ENCODE measurements around the gene DUS1L. TPM values are rescaled to one million over a fixed set of nuclear protein-coding genes. Genes with fewer than 3 reads are reported as not detected.
"Not testable (repeated sequence)": the region's sequence is repeated elsewhere in the genome, so short reads cannot be mapped to it uniquely, and the experiment has no call there.

Gene DUS1L
- total RNA-seq, 1 experiment from 2014 or later, result 132 TPM

DNA sequence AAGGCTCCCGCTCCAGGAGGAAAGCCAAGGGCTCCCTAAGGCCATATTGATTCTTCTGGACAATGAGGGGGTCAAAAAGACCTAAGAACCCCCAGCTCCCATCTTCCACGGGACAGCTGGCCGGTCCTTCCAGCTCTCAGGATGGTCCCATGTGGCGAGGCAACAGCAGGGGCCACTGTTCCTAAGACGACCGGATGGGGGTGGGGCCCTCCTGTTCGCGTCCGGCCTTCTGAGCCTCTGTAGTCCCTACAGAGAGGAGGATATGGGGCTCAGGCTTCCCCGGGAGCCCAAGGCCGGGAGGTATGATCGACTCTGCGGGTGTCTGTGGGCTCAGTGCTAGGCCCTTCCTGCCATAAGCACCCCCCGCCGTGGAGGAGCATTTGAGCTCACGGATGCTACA, 22.1 kb downstream of the DUS1L start:
- DNase-seq, result no peak
- no peaks in the 10 kb centered on the region for H3K9me3 Mint-ChIP-seq (ENCODE audit: low read depth, unreplicated experiment)
- H3K27ac Mint-ChIP-seq (ENCODE audit: unreplicated experiment), result no peak overlapping the region
- CTCF ChIA-PET, result no interaction called here
- H3K36me3 Mint-ChIP-seq (ENCODE audit: insufficient read depth, unreplicated experiment), result peaks cover 12% of the 10 kb centered on the region
- intact Hi-C loops (cut with micrococcal nuclease; ENCODE audit: unreplicated experiment), result no loop called here
- H3K4me1 Mint-ChIP-seq (ENCODE audit: low read depth, unreplicated experiment), result no peaks in the 10 kb centered on the region
- H3K27me3 Mint-ChIP-seq (ENCODE audit: unreplicated experiment), result no peaks in the 10 kb centered on the region
- no TSS peak for BruUV-seq (replicated peaks)
- no peak for TF ChIP-seq CTCF (IDR thresholded peaks at IDR 0.05; ENCODE audit: unreplicated experiment)
- no peak overlapping the region for H3K4me3 Mint-ChIP-seq (ENCODE audit: low read depth, unreplicated experiment)

GRCh38 chr17:82042649-82043048, 23.0 kb downstream of the DUS1L start:
- DNase-seq, result no peak
- no peaks in the 10 kb centered on the region for H3K9me3 Mint-ChIP-seq (ENCODE audit: low read depth, unreplicated experiment)
- no peaks in the 10 kb centered on the region for H3K27me3 Mint-ChIP-seq (ENCODE audit: unreplicated experiment)
- intact Hi-C loops (cut with micrococcal nuclease; ENCODE audit: unreplicated experiment), result no loop called here
- TF ChIP-seq CTCF (IDR thresholded peaks at IDR 0.05; ENCODE audit: unreplicated experiment), result no peak
- no TSS peak for BruUV-seq (replicated peaks)
- CTCF ChIA-PET, result no interaction called here
- H3K4me3 Mint-ChIP-seq (ENCODE audit: low read depth, unreplicated experiment), result no peak overlapping the region
- peaks cover 14% of the 10 kb centered on the region for H3K36me3 Mint-ChIP-seq (ENCODE audit: insufficient read depth, unreplicated experiment)
- peaks cover 5% of the 10 kb centered on the region for H3K4me1 Mint-ChIP-seq (ENCODE audit: low read depth, unreplicated experiment)
- no peak overlapping the region for H3K27ac Mint-ChIP-seq (ENCODE audit: unreplicated experiment)

DNA sequence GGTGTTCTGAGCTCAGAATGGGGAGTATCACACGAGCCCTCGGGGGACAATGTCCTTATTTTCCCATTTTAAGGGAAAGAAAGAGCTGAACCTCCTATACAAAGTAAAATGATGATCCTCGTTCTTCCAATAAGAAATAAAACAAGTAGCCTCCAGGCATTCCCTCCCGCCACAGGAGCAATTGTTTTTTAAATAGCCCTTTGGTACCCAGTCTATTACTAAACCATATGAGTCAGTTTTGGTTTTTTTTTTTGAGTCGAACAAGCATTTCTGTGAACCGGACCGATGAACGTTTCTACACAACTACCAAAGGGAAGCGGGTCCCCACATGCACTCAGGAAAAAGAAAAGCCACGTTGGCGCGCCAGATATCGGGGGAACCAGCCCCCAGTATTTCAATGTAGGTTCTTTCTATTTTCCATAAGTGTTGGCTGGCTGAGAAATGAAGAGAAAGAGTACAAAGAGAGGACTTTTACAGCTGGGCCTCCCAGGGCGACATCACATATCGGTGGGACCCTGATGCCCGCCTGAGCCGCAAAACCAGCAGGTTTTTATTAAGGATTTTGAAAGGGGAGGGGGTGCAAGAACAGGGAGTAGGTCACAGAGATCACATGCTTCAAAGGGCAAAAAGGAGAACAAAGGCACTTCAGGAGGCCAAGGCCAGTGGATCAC, 24.3 kb downstream of the DUS1L start:
- CTCF ChIA-PET, result interaction anchor here (1.0 kb wide), 1 partner anchor 18 kb away, joined by 5 read pairs; the partner anchor contains the start of genes CENPX and LRRC45
- BruUV-seq (replicated peaks), result no TSS peak

DNA sequence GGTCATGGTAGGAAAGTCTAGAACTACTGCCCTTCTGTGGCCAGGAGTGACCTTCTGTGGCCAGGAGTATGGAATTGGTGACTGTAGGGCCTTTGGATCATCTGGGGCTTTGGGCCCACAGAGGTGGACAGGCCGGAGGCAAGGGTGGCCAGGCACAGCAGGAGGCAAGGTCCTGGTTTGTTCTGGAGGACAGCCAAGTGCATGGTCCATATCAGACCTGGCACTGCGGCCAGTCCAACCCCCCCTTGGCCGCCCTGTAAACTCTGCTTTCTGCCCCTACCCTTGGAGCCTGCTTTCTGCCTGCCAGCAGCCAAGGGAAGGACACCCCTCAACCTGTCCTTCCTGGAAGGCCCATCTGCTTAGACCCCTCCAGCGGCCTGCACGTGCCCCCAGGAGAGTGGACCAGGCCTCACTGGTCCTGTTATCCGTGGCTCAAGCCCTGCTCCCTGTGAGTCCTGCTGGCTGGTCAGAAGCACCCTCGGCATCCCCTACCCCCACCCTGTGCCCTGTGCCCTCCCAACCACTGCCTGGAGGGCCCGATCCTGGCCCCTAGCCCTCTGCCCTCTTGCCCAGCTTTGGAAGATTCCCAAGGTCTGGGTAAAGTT, 25.8 kb downstream of the DUS1L start:
- no peak for TF ChIP-seq CTCF (IDR thresholded peaks at IDR 0.05; ENCODE audit: unreplicated experiment)
- H3K9me3 Mint-ChIP-seq (ENCODE audit: low read depth, unreplicated experiment), result no peaks in the 10 kb centered on the region
- CTCF ChIA-PET, result no interaction called here
- H3K36me3 Mint-ChIP-seq (ENCODE audit: insufficient read depth, unreplicated experiment), result peaks cover 23% of the 10 kb centered on the region
- H3K4me1 Mint-ChIP-seq (ENCODE audit: low read depth, unreplicated experiment), result peaks cover 7% of the 10 kb centered on the region
- no peak for DNase-seq
- BruUV-seq (replicated peaks), result no TSS peak
- no peak overlapping the region for H3K27ac Mint-ChIP-seq (ENCODE audit: unreplicated experiment)
- no peak overlapping the region for H3K4me3 Mint-ChIP-seq (ENCODE audit: low read depth, unreplicated experiment)
- H3K27me3 Mint-ChIP-seq (ENCODE audit: unreplicated experiment), result no peaks in the 10 kb centered on the region
- intact Hi-C loops (cut with micrococcal nuclease; ENCODE audit: unreplicated experiment), result no loop called here

More for the DNA sequence above, 24.3 kb downstream of the DUS1L start:
- TF ChIP-seq CTCF (IDR thresholded peaks at IDR 0.05; ENCODE audit: unreplicated experiment), result no peak
- H3K36me3 Mint-ChIP-seq (ENCODE audit: insufficient read depth, unreplicated experiment), result peaks cover 17% of the 10 kb centered on the region
- intact Hi-C loops (cut with micrococcal nuclease; ENCODE audit: unreplicated experiment), result no loop called here
- H3K27me3 Mint-ChIP-seq (ENCODE audit: unreplicated experiment), result no peaks in the 10 kb centered on the region
- H3K9me3 Mint-ChIP-seq (ENCODE audit: low read depth, unreplicated experiment), result no peaks in the 10 kb centered on the region
- no peak for DNase-seq
- H3K27ac Mint-ChIP-seq (ENCODE audit: unreplicated experiment), result no peak overlapping the region
- H3K4me3 Mint-ChIP-seq (ENCODE audit: low read depth, unreplicated experiment), result no peak overlapping the region
- H3K4me1 Mint-ChIP-seq (ENCODE audit: low read depth, unreplicated experiment), result peaks cover 7% of the 10 kb centered on the region

DNA sequence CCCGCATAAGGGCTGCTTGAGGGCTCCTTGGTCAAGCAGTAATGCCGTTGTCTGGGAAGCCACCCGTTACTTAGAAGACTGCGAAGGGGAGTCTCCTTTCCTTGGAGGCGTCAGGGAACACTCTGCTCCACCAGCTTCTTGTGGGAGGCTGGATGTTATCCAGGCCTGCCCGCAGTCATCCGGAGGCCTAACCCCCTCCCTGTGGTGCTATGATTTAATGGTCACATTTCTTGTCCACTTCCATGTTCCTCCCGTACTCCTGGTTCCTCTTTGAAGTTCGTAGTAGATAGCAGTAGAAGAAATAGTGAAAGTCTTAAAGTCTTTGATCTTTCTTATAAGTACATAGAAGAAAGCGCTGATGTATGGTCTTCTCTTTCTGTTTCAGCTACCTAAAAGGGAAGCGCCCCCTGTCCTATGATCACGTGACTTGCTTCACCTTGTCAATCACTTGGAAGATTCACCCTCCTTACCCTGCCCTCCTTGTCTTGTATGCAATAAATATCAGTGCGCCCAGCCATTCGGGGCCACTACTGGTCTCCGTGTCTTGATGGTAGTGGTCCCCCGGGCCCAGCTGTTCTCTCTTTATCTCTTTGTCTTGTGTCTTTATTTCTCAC, 26.7 kb downstream of the DUS1L start:
- BruUV-seq (replicated peaks); H3K27me3 Mint-ChIP-seq (ENCODE audit: unreplicated experiment); H3K27ac Mint-ChIP-seq (ENCODE audit: unreplicated experiment); CTCF ChIA-PET; H3K4me3 Mint-ChIP-seq (ENCODE audit: low read depth, unreplicated experiment); H3K9me3 Mint-ChIP-seq (ENCODE audit: low read depth, unreplicated experiment); intact Hi-C loops (cut with micrococcal nuclease; ENCODE audit: unreplicated experiment); H3K4me1 Mint-ChIP-seq (ENCODE audit: low read depth, unreplicated experiment); DNase-seq: not testable (repeated sequence)
- peaks cover 23% of the 10 kb centered on the region for H3K36me3 Mint-ChIP-seq (ENCODE audit: insufficient read depth, unreplicated experiment)

Data from Calu3 (cell line).